Activated T-helper 1 cell treated with Interleukin-2 at 50 U/mL for 16 hours (primary cell): ENCODE data around the gene GCNT2.
"Not testable (repeated sequence)": the region's sequence is repeated elsewhere in the genome, so short reads cannot be mapped to it uniquely, and the experiment has no call there.

Experiments used
- DNase-seq: peaks from one replicate; pipeline ENCODE4 v3.0.0-alpha.2; 2020; ENCODE audit warnings: low read depth

GCNT2 gene

GRCh38 chr6:10580570-10580969 is 59.4 kb downstream of the GCNT2 start:
- DNase-seq, result no peak

DNA sequence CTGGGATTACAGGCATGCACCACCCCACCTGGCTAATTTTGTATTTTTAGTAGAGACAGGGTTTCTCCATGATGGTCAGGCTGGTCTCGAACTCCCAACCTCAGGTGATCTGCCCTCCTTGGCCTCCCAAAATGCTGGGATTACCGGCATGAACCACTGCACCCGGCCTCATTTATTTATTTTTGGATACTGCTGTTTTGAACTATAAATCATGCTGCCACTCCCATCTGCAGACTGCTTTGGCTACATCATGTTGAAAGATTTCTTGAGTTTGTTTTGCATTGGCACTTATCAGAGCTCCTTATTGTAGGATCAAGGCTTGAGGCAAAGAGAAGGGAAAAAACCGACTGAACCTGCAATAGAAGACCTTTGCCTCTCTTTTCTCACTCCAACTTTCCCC is 60.3 kb downstream of the GCNT2 start:
- not testable (repeated sequence) for DNase-seq

- no peak for DNase-seq
Measured at GRCh38 chr6:10582774-10583508, 61.8 kb downstream of the GCNT2 start.

- DNase-seq, result no peak
Measured at GRCh38 chr6:10583509-10583901, 62.4 kb downstream of the GCNT2 start.

- no peak for DNase-seq
Measured at GRCh38 chr6:10584607-10585006, 63.5 kb downstream of the GCNT2 start.

DNA sequence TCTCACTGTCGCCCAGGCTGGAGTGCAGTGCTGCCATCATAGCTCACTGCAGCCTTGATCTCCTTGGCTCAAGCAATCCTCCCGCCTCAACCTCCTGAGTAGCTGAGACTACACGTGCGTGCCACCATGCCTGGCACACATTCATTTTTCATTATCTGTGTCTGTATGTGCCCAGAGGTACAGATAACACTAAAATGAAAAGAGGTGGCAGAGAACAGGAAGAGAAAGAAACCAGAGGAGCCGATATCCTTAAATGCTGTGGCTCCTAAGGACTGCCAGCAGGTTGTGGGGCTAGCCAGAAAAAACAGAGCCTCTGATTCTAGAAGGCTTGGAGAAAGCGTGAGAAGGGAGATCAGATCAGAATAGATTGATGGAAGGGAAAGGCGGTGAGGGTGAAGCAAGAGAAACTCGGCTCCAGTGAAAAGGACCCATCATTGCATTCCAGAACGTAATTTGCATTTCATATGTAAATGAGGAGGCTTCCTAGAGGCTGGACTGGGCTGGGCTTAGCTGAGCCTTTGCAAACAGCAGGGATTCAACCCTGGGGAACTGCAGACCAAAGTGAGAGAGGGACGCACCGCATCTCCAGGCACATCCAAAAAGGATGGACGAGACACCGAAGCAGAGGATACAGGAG is 64.2 kb downstream of the GCNT2 start:
- DNase-seq, result no peak

DNA sequence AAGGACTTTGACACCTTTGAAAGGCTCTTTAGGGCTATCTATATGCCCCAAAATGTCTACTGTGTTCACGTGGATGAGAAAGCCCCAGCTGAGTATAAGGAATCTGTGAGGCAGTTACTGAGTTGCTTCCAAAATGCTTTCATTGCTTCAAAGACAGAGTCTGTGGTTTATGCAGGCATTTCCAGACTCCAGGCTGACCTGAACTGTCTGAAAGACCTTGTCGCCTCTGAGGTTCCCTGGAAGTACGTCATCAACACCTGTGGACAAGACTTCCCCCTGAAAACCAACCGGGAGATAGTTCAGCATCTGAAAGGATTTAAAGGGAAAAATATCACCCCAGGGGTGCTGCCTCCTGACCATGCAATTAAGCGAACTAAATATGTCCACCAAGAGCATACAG is 65.2 kb downstream of the GCNT2 start:
- no peak for DNase-seq

DNA sequence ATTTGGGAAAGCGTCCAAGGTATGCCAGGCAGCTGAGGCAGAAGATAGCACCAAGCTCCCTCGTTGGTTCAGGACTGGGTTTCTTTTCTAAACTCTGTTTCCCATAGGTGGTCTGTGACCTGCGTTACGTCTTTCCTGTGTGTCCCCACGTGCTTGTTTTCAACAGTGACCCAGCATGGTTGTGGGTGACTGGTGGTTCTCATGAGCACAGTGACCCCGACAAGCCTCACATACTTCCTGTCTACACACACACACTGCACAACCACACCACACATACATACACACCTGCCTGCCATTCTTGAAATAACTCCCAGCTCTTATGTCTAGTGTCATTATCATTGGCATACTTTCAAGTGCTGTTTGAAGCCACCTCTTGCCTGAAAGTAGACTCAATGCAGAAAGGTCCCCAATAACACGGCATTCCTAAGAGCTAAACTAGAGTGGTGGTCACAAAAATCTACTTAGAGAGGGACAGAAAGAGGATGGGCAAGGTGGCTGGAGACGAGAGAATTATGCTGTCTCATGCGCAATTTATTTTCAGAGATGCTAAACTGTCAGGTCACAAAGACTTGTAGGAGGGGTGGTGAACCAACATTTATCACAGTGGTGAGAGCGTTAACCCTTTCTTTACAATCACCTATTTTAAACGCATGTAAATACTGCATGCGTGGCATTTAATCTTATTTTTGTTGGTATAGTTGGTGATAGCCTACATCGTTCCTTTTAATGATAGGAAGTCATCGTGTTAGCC is 66.7 kb downstream of the GCNT2 start:
- no peak for DNase-seq

DNA sequence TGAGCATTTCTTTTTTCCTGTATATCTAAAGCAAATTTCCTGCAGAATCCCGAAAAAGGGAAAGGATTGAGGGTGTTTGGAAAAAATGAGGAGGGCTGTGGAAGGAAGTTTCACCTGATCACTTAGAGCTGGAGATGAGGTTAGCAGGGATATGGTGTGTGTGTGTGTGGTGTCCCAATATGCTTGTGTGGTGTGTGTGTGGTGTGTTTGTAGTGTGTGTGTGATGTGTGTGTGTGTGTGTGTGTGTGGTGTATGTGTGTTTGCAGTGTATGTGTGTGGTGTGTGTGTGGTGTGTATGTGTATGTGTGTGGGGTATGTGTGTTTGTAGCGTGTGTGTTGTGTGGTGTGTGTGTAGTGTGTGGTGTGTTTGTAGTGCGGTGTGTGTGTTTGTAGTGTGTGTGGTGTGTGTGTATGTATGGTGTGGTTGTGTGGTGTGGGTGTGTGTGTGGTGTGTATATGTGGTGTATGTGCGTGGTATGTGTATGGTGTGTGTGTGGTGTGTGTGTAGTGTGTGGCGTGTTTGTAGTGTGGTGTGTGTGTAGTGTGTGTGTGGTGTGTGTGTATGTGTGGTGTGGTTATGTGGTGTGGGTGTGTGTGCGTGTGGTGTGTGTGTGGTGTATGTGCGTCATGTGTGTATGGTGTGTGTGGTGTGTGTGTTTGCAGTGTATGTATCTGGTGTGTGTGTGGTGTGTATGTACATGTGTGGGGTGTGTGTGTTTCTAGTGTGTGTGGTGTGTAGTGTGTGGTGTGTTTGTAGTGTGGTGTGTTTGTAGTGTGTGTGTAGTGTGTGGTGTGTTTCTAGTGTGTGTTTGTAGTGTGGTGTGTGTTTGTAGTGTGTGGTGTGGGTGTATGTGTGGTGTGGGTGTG is 67.6 kb downstream of the GCNT2 start:
- no peak for DNase-seq

- DNase-seq, result no peak
Measured at GRCh38 chr6:10589429-10589727, 68.2 kb downstream of the GCNT2 start.

GRCh38 chr6:10589983-10590382 is 68.8 kb downstream of the GCNT2 start:
- DNase-seq, result no peak

DNA sequence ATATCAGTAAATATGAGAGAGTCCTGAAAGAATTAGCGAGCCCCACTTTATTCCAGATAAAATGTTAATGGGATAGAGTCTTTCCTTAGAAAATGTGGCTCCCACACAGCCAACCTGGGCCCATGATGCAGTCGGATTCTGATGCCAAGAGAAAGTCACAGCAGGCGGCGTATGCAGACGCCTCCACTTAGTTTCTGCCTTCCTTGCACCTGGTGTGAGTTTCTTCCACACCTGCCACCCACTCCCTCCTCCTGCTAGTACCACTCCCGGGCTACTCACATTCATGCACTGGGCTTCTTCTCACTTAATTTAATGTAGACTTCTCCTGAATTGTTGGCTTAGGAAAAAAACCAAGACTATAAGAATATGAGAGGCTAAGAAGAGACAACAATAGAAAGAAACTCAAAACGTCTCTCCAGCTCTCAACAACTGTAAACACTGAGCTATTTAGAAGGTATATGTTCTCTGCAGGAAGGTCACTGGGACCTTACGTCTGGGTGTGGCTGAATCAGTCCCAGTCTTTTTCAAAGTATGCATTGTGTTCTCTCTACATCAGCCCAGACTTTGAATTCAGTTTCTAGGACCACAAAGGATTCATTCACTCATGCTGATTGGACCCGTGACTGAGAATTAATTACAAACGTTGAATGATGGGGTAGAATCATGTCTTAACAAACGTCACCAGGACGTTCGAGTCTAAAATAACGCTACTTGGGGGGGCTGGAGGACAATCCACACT is 70.4 kb downstream of the GCNT2 start:
- DNase-seq, result no peak

GRCh38 chr6:10595731-10596664 is 74.8 kb downstream of the GCNT2 start:
- DNase-seq, result no peak

GRCh38 chr6:10597499-10598001 is 76.4 kb downstream of the GCNT2 start:
- no peak for DNase-seq

GRCh38 chr6:10598084-10598960 is 77.2 kb downstream of the GCNT2 start:
- DNase-seq, result no peak

- DNase-seq, result no peak
Measured at GRCh38 chr6:10599046-10599445, 77.9 kb downstream of the GCNT2 start.

DNA sequence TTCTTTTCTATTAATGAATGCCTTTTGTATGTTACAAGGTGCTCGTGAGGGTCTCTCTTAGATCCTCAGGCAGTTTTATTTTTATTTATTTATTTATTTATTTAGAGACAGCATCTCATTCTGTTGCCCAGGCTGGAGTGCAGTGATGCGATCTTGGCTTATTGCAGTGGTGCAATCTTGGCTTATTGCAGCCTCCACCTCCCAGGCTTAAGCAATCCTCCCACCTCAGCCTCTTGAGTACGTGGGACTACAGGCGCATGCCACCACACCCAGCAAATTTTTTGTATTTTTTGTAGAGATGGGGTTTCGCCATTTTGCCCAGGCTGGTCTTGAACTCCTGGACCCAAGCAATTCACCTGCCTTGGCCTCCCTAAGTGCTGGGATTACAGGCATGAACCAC is 79.5 kb downstream of the GCNT2 start:
- not testable (repeated sequence) for DNase-seq

DNA sequence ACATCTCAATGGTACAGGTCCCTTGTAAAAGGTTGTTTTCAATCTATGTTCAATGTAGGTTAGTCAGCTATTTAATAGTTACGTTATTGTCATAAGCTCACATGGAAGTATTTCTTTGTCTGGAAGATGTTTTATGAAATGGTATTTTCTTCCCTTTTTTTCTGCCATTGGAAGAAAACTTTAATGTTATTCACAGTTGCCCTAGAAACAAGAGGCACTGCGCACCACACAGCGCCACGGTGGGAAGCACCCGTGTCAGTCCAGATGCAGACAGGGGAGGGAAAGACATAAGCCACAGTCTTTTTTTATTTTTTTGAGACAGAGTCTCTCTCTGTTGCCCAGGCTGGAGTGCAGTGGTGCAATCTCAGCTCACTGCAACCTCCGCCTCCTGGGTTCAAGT is 82.1 kb downstream of the GCNT2 start:
- DNase-seq, result no peak

- no peak for DNase-seq
Measured at GRCh38 chr6:10609038-10609437, 87.9 kb downstream of the GCNT2 start.
